Spleen (tissue), 7 donors: ENCODE results near the gene SLC35F1.

Experiments used
- CTCF ChIP-seq, 11 experiments: fragments of 200-600 bp in 7 of 11; fragments of 450-650 bp in 4 of 11; sonication (generic) in 4 of 11; IDR thresholded peaks in 8 of 11; conservative IDR thresholded peaks in 3 of 11; 1 replicate in 7 of 11; 2 replicates in 4 of 11; pipeline versions ENCODE4 v1.4.0 to v1.8.0; 2016 to 2021; ENCODE audit warnings: antibody characterized with exemption in 11 of 11, inconsistent platforms in 4 of 11, mild to moderate bottlenecking in 1 of 11
- POLR2AphosphoS5 ChIP-seq, 3 donors: sonication (generic); formaldehyde crosslinking; IDR thresholded peaks; one replicate each; pipeline ENCODE4 v1.5.1; 2017; ENCODE audit warnings: antibody characterized with exemption in 3 of 3
- donor health status: DM: no; HTN: no; CAD: no; lungs with moderate emphysema.
- donor health status: DM: no; HTN: no; CAD: no.
- donor health status: DM: no; HTN: no; CAD: no.

- no peak for TF ChIP-seq POLR2AphosphoS5 (IDR thresholded peaks at IDR 0.05)
- no peak for TF ChIP-seq CTCF (IDR thresholded peaks at IDR 0.05 in 8 of 11, conservative IDR thresholded peaks at IDR 0.05 in 3 of 11)
Measured at GRCh38 chr6:118171852-118172251, 264.8 kb downstream of the SLC35F1 start.
